Measurements from ENCODE around the gene EMILIN3. TPM values are rescaled to one million over a fixed set of nuclear protein-coding genes. Genes with fewer than 3 reads are reported as not detected.

Gene EMILIN3
- total RNA-seq, 4 donors from 2014 or later, result 0.40 to 1.5 (median 0.90) TPM

GRCh38 chr20:41392871-41393704, 26.5 kb upstream of the EMILIN3 start:
- in situ Hi-C loops (cut with MboI; ENCODE audit: low pct_ligation_motif_present in 1 of 4, low pct_unique_long_range_greater_than_20kb in 1 of 4, low sequenced_read_pairs in 3 of 4), result no loop called here
- TF ChIP-seq, protein P1, sequence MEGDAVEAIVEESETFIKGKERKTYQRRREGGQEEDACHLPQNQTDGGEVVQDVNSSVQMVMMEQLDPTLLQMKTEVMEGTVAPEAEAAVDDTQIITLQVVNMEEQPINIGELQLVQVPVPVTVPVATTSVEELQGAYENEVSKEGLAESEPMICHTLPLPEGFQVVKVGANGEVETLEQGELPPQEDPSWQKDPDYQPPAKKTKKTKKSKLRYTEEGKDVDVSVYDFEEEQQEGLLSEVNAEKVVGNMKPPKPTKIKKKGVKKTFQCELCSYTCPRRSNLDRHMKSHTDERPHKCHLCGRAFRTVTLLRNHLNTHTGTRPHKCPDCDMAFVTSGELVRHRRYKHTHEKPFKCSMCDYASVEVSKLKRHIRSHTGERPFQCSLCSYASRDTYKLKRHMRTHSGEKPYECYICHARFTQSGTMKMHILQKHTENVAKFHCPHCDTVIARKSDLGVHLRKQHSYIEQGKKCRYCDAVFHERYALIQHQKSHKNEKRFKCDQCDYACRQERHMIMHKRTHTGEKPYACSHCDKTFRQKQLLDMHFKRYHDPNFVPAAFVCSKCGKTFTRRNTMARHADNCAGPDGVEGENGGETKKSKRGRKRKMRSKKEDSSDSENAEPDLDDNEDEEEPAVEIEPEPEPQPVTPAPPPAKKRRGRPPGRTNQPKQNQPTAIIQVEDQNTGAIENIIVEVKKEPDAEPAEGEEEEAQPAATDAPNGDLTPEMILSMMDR (IDR thresholded peaks at IDR 0.05), result no peak
- TF ChIP-seq POLR2AphosphoS5 (IDR thresholded peaks at IDR 0.05), result no peak
- no peak for TF ChIP-seq POLR2A (IDR thresholded peaks at IDR 0.05)
- TF ChIP-seq EP300 (IDR thresholded peaks at IDR 0.05; ENCODE audit: low read depth), result no peak
- Histone ChIP-seq H3K27ac (peak overlapping the region in 1 of 4 donors; percentile 34), H3K4me3 (no peak overlapping the region), H3K4me1 (peaks cover 0 to 23% (median 2%) of the 10 kb centered on the region in 4 donors), H3K36me3 (no peaks in the 10 kb centered on the region), H3K27me3 (no peaks in the 10 kb centered on the region), H3K9me3 (no peaks in the 10 kb centered on the region)
- 75 to 90% methylated on average over 2 to 12 of the region's 12 CpGs for WGBS, 2 donors (ENCODE audit: low coverage in 1 of 2)
- no peak for DNase-seq
- intact Hi-C loops (cut with DNase I; ENCODE audit: low total_unique reads), result no loop called here

GRCh38 chr20:41392295-41392694, 25.7 kb upstream of the EMILIN3 start:
- no peak overlapping the region for H3K4me3 ChIP-seq
- peaks cover 0 to 22% (median 2%) of the 10 kb centered on the region in 4 donors for H3K4me1 ChIP-seq
- in situ Hi-C loops (cut with MboI; ENCODE audit: low pct_ligation_motif_present in 1 of 4, low pct_unique_long_range_greater_than_20kb in 1 of 4, low sequenced_read_pairs in 3 of 4), result no loop called here
- no peaks in the 10 kb centered on the region for H3K9me3 ChIP-seq
- WGBS, 2 donors (ENCODE audit: low coverage in 1 of 2), result 62% methylated on average over 1 of the region's 1 CpG; no CpG with 5 or more reads in 1 of the 2 donors
- no peaks in the 10 kb centered on the region for H3K27me3 ChIP-seq
- DNase-seq, result no peak
- H3K36me3 ChIP-seq, result no peaks in the 10 kb centered on the region
- H3K27ac ChIP-seq, result peak overlapping the region in 1 of 4 donors; percentile 34
- intact Hi-C loops (cut with DNase I; ENCODE audit: low total_unique reads), result no loop called here
- TF ChIP-seq, protein P1 (IDR thresholded peaks at IDR 0.05), result no peak
- TF ChIP-seq POLR2AphosphoS5 (IDR thresholded peaks at IDR 0.05), result no peak
- no peak for TF ChIP-seq POLR2A (IDR thresholded peaks at IDR 0.05)
- no peak for TF ChIP-seq EP300 (IDR thresholded peaks at IDR 0.05; ENCODE audit: low read depth)

DNA sequence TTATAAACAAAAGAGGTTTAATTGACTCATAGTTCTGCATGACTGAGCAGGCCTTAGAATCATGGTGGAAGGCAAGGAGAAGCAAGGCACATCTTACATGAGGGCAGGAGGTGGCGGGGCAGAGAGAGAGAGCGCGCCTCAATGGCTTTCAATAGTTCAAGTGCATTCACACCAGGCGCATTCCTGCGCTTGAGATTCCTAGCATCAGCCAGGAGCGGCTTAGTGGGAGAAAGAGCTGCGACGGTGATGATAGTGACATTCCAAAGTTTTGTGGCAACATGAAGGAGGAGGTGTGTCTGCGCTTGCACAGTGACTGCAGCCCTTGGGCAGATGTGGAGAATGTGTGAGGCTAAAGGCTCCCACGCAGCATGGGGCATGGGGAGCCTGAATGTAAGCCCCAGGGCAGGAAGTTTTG, 25.0 kb upstream of the EMILIN3 start:
- Histone ChIP-seq H3K27me3 (no peaks in the 10 kb centered on the region), H3K4me1 (peaks cover 0 to 22% (median 2%) of the 10 kb centered on the region in 4 donors), H3K4me3 (no peak overlapping the region), H3K9me3 (no peaks in the 10 kb centered on the region), H3K36me3 (no peaks in the 10 kb centered on the region), H3K27ac (no peak overlapping the region)
- TF ChIP-seq, protein P1 (IDR thresholded peaks at IDR 0.05), result no peak
- TF ChIP-seq POLR2AphosphoS5 (IDR thresholded peaks at IDR 0.05) (no peak), EP300 (IDR thresholded peaks at IDR 0.05; ENCODE audit: low read depth) (no peak), POLR2A (IDR thresholded peaks at IDR 0.05) (no peak)
- in situ Hi-C loops (cut with MboI; ENCODE audit: low pct_ligation_motif_present in 1 of 4, low pct_unique_long_range_greater_than_20kb in 1 of 4, low sequenced_read_pairs in 3 of 4), result no loop called here
- intact Hi-C loops (cut with DNase I; ENCODE audit: low total_unique reads), result no loop called here
- no peak for DNase-seq
- WGBS, 2 donors (ENCODE audit: low coverage in 1 of 2), result 95 to 96% methylated on average over 5 to 10 of the region's 10 CpGs

DNA sequence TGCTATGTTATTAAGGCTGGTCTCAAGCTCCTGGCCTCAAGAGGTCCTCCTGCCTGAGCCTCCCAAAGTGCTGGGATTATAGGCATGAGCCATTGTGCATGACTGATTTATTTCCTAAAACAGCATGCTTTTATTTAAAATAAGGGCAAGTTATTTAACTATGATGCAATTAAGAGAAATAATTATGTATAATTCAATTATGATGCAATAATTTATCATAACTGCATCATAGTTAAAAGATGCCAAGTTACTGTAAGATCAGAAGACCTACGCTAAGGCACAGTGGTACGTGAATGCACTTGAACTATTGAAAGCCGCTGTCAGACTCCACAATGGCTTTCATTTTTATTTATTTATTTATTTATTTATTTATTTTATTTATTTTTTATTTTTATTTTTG, 24.3 kb upstream of the EMILIN3 start:
- no peaks in the 10 kb centered on the region for H3K9me3 ChIP-seq
- in situ Hi-C loops (cut with MboI; ENCODE audit: low pct_ligation_motif_present in 1 of 4, low pct_unique_long_range_greater_than_20kb in 1 of 4, low sequenced_read_pairs in 3 of 4) (no loop called here), intact Hi-C loops (cut with DNase I; ENCODE audit: low total_unique reads) (no loop called here)
- no peak overlapping the region for H3K27ac ChIP-seq
- no peaks in the 10 kb centered on the region for H3K36me3 ChIP-seq
- TF ChIP-seq, protein P1 (IDR thresholded peaks at IDR 0.05), result no peak
- TF ChIP-seq POLR2AphosphoS5 (IDR thresholded peaks at IDR 0.05) (no peak), POLR2A (IDR thresholded peaks at IDR 0.05) (no peak), EP300 (IDR thresholded peaks at IDR 0.05; ENCODE audit: low read depth) (no peak)
- H3K27me3 ChIP-seq, result no peaks in the 10 kb centered on the region
- peaks cover 0 to 15% (median 1%) of the 10 kb centered on the region in 4 donors for H3K4me1 ChIP-seq
- H3K4me3 ChIP-seq, result no peak overlapping the region
- DNase-seq, result no peak
- WGBS, 2 donors (ENCODE audit: low coverage in 1 of 2), result 89 to 96% methylated on average over 3 of the region's 3 CpGs

Measured in transverse colon (tissue), 4 donors.